ENCODE results near the gene PPP1R3A.
A peak's percentile ranks its signal among the peaks of the same experiment; 100 is the strongest.

Gene PPP1R3A

GRCh38 chr7:113959910-113960309 is 41.1 kb upstream of the PPP1R3A start:
- Histone ChIP-seq H3K9me3 (ENCODE audit: control insufficient read depth, insufficient read depth, low read depth, low read length) (no peaks in the 10 kb centered on the region), H3K4me1 (ENCODE audit: control insufficient read depth, insufficient read depth, low read length) (no peaks in the 10 kb centered on the region), H3K4me3 (ENCODE audit: low read depth, low read length) (no peak overlapping the region), H3K27ac (ENCODE audit: extremely low read depth, low read depth, low read length) (no peak overlapping the region), H3K36me3 (ENCODE audit: control insufficient read depth in 2 of 2, insufficient read depth in 1 of 2, low read length in 2 of 2) (no peaks in the 10 kb centered on the region)
- POLR2A ChIA-PET: no interaction called here
- CTCF ChIA-PET: no interaction called here
- TF ChIP-seq AEBP2 (tag by site-specific recombination; IDR thresholded peaks at IDR 0.05; ENCODE audit: borderline replicate concordance): no peak
- TF ChIP-seq ZNF707 (tag by site-specific recombination; IDR thresholded peaks at IDR 0.05): peak; percentile 70

DNA sequence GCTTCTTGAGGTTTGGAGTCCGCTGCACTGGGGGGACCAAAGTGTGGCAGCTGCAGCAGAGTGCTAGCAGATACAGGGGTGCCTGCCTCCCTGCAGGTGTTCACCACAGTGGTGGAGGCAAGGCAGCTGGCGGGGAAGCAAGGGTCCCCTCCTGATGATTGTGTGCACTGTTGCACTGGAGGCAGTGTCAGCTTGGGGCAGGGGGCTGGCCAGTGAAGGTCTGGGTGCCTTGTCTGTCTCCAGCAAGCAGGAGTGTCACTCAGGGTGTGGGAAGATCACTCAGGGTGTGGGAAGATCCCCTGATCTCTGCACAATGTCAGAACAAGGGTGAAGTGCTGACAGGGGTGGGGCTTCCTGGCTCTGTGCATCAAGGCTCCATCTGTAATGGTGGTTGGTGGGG is 36.3 kb upstream of the PPP1R3A start:
- Histone ChIP-seq H3K4me1 (ENCODE audit: control insufficient read depth, insufficient read depth, low read length) (no peaks in the 10 kb centered on the region), H3K36me3 (ENCODE audit: control insufficient read depth in 2 of 2, insufficient read depth in 1 of 2, low read length in 2 of 2) (no peaks in the 10 kb centered on the region), H3K9me3 (ENCODE audit: control insufficient read depth, insufficient read depth, low read depth, low read length) (no peaks in the 10 kb centered on the region), H3K27ac (ENCODE audit: extremely low read depth, low read depth, low read length) (no peak overlapping the region), H3K4me3 (ENCODE audit: low read depth, low read length) (no peak overlapping the region)
- TF ChIP-seq HOXD13 (CRISPR knock-in tag; IDR thresholded peaks at IDR 0.05; ENCODE audit: borderline replicate concordance): no peak
- TF ChIP-seq ZNF138 (tag by site-specific recombination; IDR thresholded peaks at IDR 0.05; ENCODE audit: borderline replicate concordance): no peak
- no peak for TF ChIP-seq ZNF433 (tag by site-specific recombination; IDR thresholded peaks at IDR 0.05; ENCODE audit: low read depth)
- TF ChIP-seq, protein P1, sequence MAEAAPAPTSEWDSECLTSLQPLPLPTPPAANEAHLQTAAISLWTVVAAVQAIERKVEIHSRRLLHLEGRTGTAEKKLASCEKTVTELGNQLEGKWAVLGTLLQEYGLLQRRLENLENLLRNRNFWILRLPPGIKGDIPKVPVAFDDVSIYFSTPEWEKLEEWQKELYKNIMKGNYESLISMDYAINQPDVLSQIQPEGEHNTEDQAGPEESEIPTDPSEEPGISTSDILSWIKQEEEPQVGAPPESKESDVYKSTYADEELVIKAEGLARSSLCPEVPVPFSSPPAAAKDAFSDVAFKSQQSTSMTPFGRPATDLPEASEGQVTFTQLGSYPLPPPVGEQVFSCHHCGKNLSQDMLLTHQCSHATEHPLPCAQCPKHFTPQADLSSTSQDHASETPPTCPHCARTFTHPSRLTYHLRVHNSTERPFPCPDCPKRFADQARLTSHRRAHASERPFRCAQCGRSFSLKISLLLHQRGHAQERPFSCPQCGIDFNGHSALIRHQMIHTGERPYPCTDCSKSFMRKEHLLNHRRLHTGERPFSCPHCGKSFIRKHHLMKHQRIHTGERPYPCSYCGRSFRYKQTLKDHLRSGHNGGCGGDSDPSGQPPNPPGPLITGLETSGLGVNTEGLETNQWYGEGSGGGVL (tag by site-specific recombination; IDR thresholded peaks at IDR 0.05): no peak
- TF ChIP-seq SETDB1 (IDR thresholded peaks at IDR 0.05; ENCODE audit: insufficient read length, low read length): no peak
- no peak for TF ChIP-seq SCRT1 (tag by site-specific recombination; IDR thresholded peaks at IDR 0.05; ENCODE audit: borderline replicate concordance)
- TF ChIP-seq ZNF704 (tag by site-specific recombination; IDR thresholded peaks at IDR 0.05): no peak
- TF ChIP-seq ZNF10 (tag by site-specific recombination; IDR thresholded peaks at IDR 0.05): no peak
- no peak for TF ChIP-seq ZNF404 (tag by site-specific recombination; IDR thresholded peaks at IDR 0.05)
- TF ChIP-seq ZBTB1 (tag by site-specific recombination; IDR thresholded peaks at IDR 0.05): no peak
- TF ChIP-seq ZNF768 (tag by site-specific recombination; IDR thresholded peaks at IDR 0.05): no peak
- no peak for TF ChIP-seq ZNF707 (tag by site-specific recombination; IDR thresholded peaks at IDR 0.05)
- no peak for TF ChIP-seq ZSCAN18 (tag by site-specific recombination; IDR thresholded peaks at IDR 0.05)
- no peak for TF ChIP-seq ZNF555 (tag by site-specific recombination; conservative IDR thresholded peaks at IDR 0.05)
- TF ChIP-seq ZNF140 (tag by site-specific recombination; IDR thresholded peaks at IDR 0.05): no peak
- no peak for TF ChIP-seq ZNF585B (tag by site-specific recombination; IDR thresholded peaks at IDR 0.05)
- TF ChIP-seq ZNF473 (tag by site-specific recombination; IDR thresholded peaks at IDR 0.05): no peak
- no peak for TF ChIP-seq ZNF391 (tag by site-specific recombination; IDR thresholded peaks at IDR 0.05; ENCODE audit: borderline replicate concordance, low read depth)
- TF ChIP-seq ZNF548 (tag by site-specific recombination; IDR thresholded peaks at IDR 0.05): no peak
- ChIA-PET POLR2A (no interaction called here), CTCF (no interaction called here)
